ENCODE measurements around the gene NOTUM. TPM values are rescaled to one million over a fixed set of nuclear protein-coding genes. Genes with fewer than 3 reads are reported as not detected.

Gene NOTUM
- total and polyA plus RNA-seq, 2 donors (not counting 3 experiments of a cell fraction or from before 2014, with no cell fraction given) = not detected

DNA sequence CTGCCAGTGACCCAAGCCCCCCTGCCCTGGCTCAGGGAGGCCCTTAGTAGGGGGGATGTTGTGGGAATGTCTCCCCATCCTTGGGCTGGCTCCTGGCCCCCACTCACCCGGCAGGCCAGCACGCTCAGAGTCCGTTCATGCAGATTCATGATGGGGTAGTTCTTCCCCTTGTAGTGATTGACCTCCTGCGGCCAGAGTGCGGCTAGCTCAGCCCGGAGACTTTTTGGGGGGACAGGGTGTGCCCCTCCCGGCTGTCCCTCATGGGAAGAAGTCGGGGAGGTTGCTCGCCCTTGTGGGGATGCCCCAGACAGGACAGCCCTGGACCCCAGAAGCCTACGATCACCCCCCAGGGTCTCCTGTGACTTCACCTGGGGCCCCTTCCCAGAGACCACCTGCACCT, 55.0 kb downstream of the NOTUM start:
- DNase-seq (ENCODE audit: low read depth, low spot score) (no peak), FAIRE-seq (no peak)
- Histone ChIP-seq H3K4me2 (ENCODE audit: insufficient read depth, low read length) (no peak overlapping the region), H3K9me1 (replicated peaks; ENCODE audit: control insufficient read depth, extremely low read depth, insufficient read depth, low read length) (no peaks in the 10 kb centered on the region), H4K20me1 (replicated peaks; ENCODE audit: control insufficient read depth, extremely low read depth, insufficient read depth, low read length) (no peaks in the 10 kb centered on the region), H3K9me3 (replicated peaks; ENCODE audit: control insufficient read depth, insufficient read depth, low read length) (no peaks in the 10 kb centered on the region), H3K27me3 (ENCODE audit: control insufficient read depth in 2 of 2, insufficient read depth in 2 of 2, low read length in 2 of 2) (no peaks in the 10 kb centered on the region), H3K27ac (ENCODE audit: insufficient read depth, low read depth, low read length) (no peak overlapping the region), H3K4me1 (ENCODE audit: control insufficient read depth, extremely low read depth, insufficient read depth, low read length) (peaks cover 9% of the 10 kb centered on the region), H3K4me3 (replicated peaks in 1 of 3; ENCODE audit: insufficient read depth in 1 of 3, low read depth in 1 of 3, low read length in 3 of 3) (no peak overlapping the region), H3K9ac (replicated peaks; ENCODE audit: extremely low read depth, insufficient read depth, low read length) (no peak overlapping the region), H2AFZ (ENCODE audit: low read depth, low read length) (no peak overlapping the region), H3K79me2 (ENCODE audit: control insufficient read depth, insufficient read depth, low read length) (no peaks in the 10 kb centered on the region), H3K36me3 (ENCODE audit: control insufficient read depth in 2 of 2, extremely low read depth in 1 of 2, insufficient read depth in 2 of 2, low read length in 2 of 2) (peaks cover 0 to 3% of the 10 kb centered on the region in 2 experiments)
- dilution Hi-C loops (cut with MboI; ENCODE audit: extremely low pct_ligation_motif_present, low sequenced_read_pairs) (no loop called here), intact Hi-C loops (cut with micrococcal nuclease) (no loop called here)
- POLR2A ChIA-PET = no interaction called here
- no peak for TF ChIP-seq MYC (IDR thresholded peaks at IDR 0.05; ENCODE audit: low read depth, low read length)
- no peak for TF ChIP-seq POLR2A (IDR thresholded peaks at IDR 0.05; ENCODE audit: low read depth, low read length)
- BruUV-seq (replicated peaks) = no TSS peak
- CTCF ChIA-PET = no interaction called here

DNA sequence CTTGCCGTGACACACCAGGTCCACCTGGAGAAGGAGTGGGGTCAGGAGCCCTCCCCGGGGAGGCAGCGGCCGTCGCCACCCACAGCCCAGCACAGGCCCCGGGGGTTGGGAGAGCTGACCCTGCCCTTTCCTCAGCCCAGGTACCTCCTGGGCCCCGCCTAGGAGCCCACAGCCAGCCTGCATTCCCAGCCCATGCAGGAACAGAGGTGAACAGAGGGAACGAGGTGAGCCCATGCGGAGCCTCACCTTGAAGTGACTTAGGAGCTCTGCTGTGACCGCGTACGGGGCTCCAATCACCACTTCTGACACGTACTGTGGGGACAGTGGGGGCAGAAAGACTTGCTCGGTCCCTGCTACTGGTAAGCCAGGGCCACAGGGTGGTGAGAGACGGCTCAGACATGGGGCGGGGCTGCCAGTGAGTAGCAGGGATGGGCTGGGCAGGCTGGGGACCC, 55.5 kb downstream of the NOTUM start:
- peaks cover 8% of the 10 kb centered on the region for H3K4me1 ChIP-seq (ENCODE audit: control insufficient read depth, extremely low read depth, insufficient read depth, low read length)
- no peak overlapping the region for H3K4me3 ChIP-seq (replicated peaks in 1 of 3; ENCODE audit: insufficient read depth in 1 of 3, low read depth in 1 of 3, low read length in 3 of 3)
- H3K9ac ChIP-seq (replicated peaks; ENCODE audit: extremely low read depth, insufficient read depth, low read length) = no peak overlapping the region
- no peaks in the 10 kb centered on the region for H4K20me1 ChIP-seq (replicated peaks; ENCODE audit: control insufficient read depth, extremely low read depth, insufficient read depth, low read length)
- intact Hi-C loops (cut with micrococcal nuclease) (no loop called here), dilution Hi-C loops (cut with MboI; ENCODE audit: extremely low pct_ligation_motif_present, low sequenced_read_pairs) (no loop called here)
- CTCF ChIA-PET = no interaction called here
- H3K27me3 ChIP-seq (ENCODE audit: control insufficient read depth in 2 of 2, insufficient read depth in 2 of 2, low read length in 2 of 2) = no peaks in the 10 kb centered on the region
- H3K9me3 ChIP-seq (replicated peaks; ENCODE audit: control insufficient read depth, insufficient read depth, low read length) = no peaks in the 10 kb centered on the region
- DNase-seq (ENCODE audit: low read depth, low spot score) = no peak
- peaks cover 0 to 3% of the 10 kb centered on the region in 2 experiments for H3K36me3 ChIP-seq (ENCODE audit: control insufficient read depth in 2 of 2, extremely low read depth in 1 of 2, insufficient read depth in 2 of 2, low read length in 2 of 2)
- no peak overlapping the region for H2AFZ ChIP-seq (ENCODE audit: low read depth, low read length)
- H3K4me2 ChIP-seq (ENCODE audit: insufficient read depth, low read length) = no peak overlapping the region
- H3K27ac ChIP-seq (ENCODE audit: insufficient read depth, low read depth, low read length) = no peak overlapping the region
- no peak for FAIRE-seq
- POLR2A ChIA-PET = no interaction called here
- no TSS peak for BruUV-seq (replicated peaks)
- H3K79me2 ChIP-seq (ENCODE audit: control insufficient read depth, insufficient read depth, low read length) = no peaks in the 10 kb centered on the region
- no peaks in the 10 kb centered on the region for H3K9me1 ChIP-seq (replicated peaks; ENCODE audit: control insufficient read depth, extremely low read depth, insufficient read depth, low read length)
- TF ChIP-seq FOS (IDR thresholded peaks at IDR 0.05; ENCODE audit: borderline replicate concordance, insufficient read depth, low read length) (no peak), POLR2A (IDR thresholded peaks at IDR 0.05; ENCODE audit: low read depth, low read length) (no peak), POLR2AphosphoS5 (IDR thresholded peaks at IDR 0.05; ENCODE audit: insufficient read depth, low read depth, low read length) (no peak)

All from endothelial cell of umbilical vein (primary cell).